Thyroid gland (tissue), 4 donors: ENCODE results near the gene GALNT9. TPM values are rescaled to one million over a fixed set of nuclear protein-coding genes. Genes with fewer than 3 reads are reported as not detected.

Experiments used
- DNase-seq, 2 donors: peaks; one replicate each; pipeline ENCODE4 v3.0.0-alpha.2; 2019
- H3K27ac ChIP-seq, 3 donors: fragments of 200-600 bp; sonication (generic); 1 replicate in 2 of 3; 2 replicates in 1 of 3; pipeline ENCODE4 v1.5.1; 2016 to 2019; ENCODE audit warnings: mild to moderate bottlenecking in 1 of 3, moderate library complexity in 1 of 3
- H3K27me3 ChIP-seq: fragments of 200-600 bp; sonication (generic); one replicate; pipeline ENCODE4 v1.5.1; 2019
- H3K36me3 ChIP-seq, 2 donors: fragments of 200-600 bp; sonication (generic); one replicate each; pipeline ENCODE4 v1.5.1; 2016 to 2019
- H3K4me1 ChIP-seq, 2 donors: fragments of 200-600 bp; sonication (generic); one replicate each; pipeline ENCODE4 v1.5.1; 2017 to 2019
- H3K4me3 ChIP-seq, 3 donors: fragments of 200-600 bp; sonication (generic); replicated peaks in 1 of 3; 1 replicate in 2 of 3; 2 replicates in 1 of 3; pipeline ENCODE4 v1.5.1; 2016; ENCODE audit warnings: mild to moderate bottlenecking in 1 of 3
- H3K9me3 ChIP-seq: fragments of 200-600 bp; sonication (generic); one replicate; pipeline ENCODE4 v1.5.1; 2017
- CTCF ChIP-seq, 6 experiments: fragments of 200-600 bp in 3 of 6; fragments of 450-650 bp in 3 of 6; sonication (generic) in 3 of 6; IDR thresholded peaks; one replicate each; pipeline ENCODE4 v1.5.1; 2016 to 2019; ENCODE audit warnings: antibody characterized with exemption in 6 of 6, mild to moderate bottlenecking in 2 of 6, inconsistent platforms in 1 of 6, moderate library complexity in 1 of 6
- POLR2A ChIP-seq, 2 donors: fragments of 450-650 bp; IDR thresholded peaks; one replicate each; pipeline ENCODE4 v1.6.1; 2017; ENCODE audit warnings: antibody characterized with exemption in 2 of 2, mild to moderate bottlenecking in 2 of 2, moderate library complexity in 1 of 2
- WGBS, 2 donors: methylation state at CpG; one replicate each; pipeline ENCODE4 v1.1.5; 2017; 5-methylcytosine and 5-hydroxymethylcytosine counted together
- intact Hi-C: fragments of 100-400 bp; cut with DNase I; formaldehyde crosslinking; loops from one replicate; pipeline ENCODE4 v1.15.1; 2023
- total RNA-seq, 4 donors: library from RNA; depleted of rRNA; stranded (reverse); fragments of >200 nt; gene quantifications; one replicate each; pipeline ENCODE4 v1.2.3, GENCODE V29; 2016

The GALNT9 gene
- total RNA-seq, 4 donors from 2014 or later = 2.2 to 29.2 (median 15.9) TPM

GRCh38 chr12:132165584-132165983, 163.8 kb downstream of the GALNT9 start:
- no peak overlapping the region for H3K4me3 ChIP-seq
- no peaks in the 10 kb centered on the region for H3K36me3 ChIP-seq
- TF ChIP-seq CTCF (IDR thresholded peaks at IDR 0.05) (no peak), POLR2A (IDR thresholded peaks at IDR 0.05) (no peak)
- no peak overlapping the region for H3K27ac ChIP-seq
- intact Hi-C loops = loop anchor here (10.0 kb wide), 1 partner anchor 89 kb away; no protein-coding TSS in a partner anchor
- no peaks in the 10 kb centered on the region for H3K27me3 ChIP-seq
- H3K9me3 ChIP-seq = no peaks in the 10 kb centered on the region
- WGBS, 2 donors = 58 to 63% methylated on average over 6 of the region's 6 CpGs
- peaks cover 10 to 17% of the 10 kb centered on the region in 2 donors for H3K4me1 ChIP-seq
- DNase-seq = no peak

GRCh38 chr12:132164426-132164825, 165.0 kb downstream of the GALNT9 start:
- H3K27me3 ChIP-seq = no peaks in the 10 kb centered on the region

DNA sequence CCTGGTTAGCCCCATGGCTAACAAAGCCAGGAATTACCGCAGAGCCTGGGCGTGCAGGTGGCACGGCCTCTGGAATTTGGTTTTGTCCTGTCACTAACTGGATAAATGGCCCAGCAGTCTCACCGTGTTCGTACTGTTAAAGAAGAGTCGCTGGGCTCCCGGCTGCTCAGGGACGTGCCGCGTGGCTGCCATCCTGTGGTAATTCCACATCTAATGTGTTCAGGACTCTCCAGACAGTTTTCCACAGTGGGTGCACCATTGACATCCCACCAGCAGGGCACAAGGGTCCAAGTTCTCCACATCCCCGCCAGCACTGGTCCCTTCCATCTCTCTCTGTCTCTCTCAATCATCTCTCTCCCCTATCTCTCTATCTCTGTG, 165.5 kb downstream of the GALNT9 start:
- no peak overlapping the region for H3K4me3 ChIP-seq
- no peaks in the 10 kb centered on the region for H3K9me3 ChIP-seq
- intact Hi-C loops = loop anchor here (10.0 kb wide), 1 partner anchor 91 kb away; no protein-coding TSS in a partner anchor
- no peak for DNase-seq
- TF ChIP-seq POLR2A (IDR thresholded peaks at IDR 0.05) (no peak), CTCF (IDR thresholded peaks at IDR 0.05) (no peak)
- WGBS, 2 donors = 70 to 76% methylated on average over 11 of the region's 11 CpGs
- H3K4me1 ChIP-seq = peaks cover 10 to 17% of the 10 kb centered on the region in 2 donors
- H3K27ac ChIP-seq = no peak overlapping the region
- H3K27me3 ChIP-seq = no peaks in the 10 kb centered on the region
- H3K36me3 ChIP-seq = no peaks in the 10 kb centered on the region

More at GRCh38 chr12:132164426-132164825, 165.0 kb downstream of the GALNT9 start:
- TF ChIP-seq POLR2A (IDR thresholded peaks at IDR 0.05) = no peak
- TF ChIP-seq CTCF (IDR thresholded peaks at IDR 0.05) = no peak
- intact Hi-C loops = loop anchor here (10.0 kb wide), 1 partner anchor 90 kb away; no protein-coding TSS in a partner anchor
- no peaks in the 10 kb centered on the region for H3K36me3 ChIP-seq
- 87 to 90% methylated on average over 7 of the region's 7 CpGs for WGBS, 2 donors
- no peak overlapping the region for H3K4me3 ChIP-seq
- H3K4me1 ChIP-seq = peaks cover 10 to 17% of the 10 kb centered on the region in 2 donors
- no peak for DNase-seq
- no peak overlapping the region for H3K27ac ChIP-seq
- H3K9me3 ChIP-seq = no peaks in the 10 kb centered on the region

DNA sequence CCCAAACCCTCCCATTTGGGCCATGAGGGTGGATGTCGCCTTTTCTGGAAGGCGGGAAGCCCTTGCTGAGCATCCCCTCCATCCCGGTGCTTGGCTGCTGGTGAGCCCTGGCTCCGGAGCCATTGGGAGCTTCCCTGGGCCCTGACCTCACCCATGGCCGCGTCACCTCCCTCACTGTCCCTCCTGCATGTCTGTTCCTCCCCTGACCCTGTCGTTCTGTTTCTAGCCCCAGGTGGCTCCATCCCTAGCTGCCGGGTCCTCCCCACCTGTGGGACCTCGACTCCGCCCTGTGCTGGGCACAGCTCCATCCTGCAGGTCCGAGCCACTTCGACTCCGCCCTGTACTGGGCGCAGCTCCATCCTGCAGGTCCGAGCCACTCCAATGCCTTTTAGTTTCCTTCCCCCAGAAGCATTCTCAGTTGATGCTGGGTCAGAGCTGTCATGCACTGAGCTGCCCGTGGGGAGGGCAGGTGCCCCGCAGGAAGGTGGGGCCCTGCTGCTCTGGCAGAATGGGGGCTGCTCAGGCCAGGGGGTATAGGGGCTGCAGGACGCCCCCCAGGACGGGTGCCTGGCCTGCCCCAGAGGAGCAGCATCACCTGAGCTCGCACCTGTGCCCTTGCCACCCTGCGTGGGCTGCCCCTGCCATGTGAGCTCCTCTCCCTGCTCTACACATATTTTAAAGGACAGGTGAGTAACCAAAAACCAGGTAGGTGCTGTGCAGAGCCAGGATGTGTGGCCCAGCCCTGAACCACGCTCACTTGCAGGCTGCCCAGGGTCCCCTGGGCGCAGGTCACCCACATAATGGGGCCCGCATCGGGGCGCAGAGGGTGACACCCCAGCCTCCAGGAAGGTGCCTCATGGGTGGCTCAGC, 166.1 kb downstream of the GALNT9 start:
- 53 to 68% methylated on average over 25 to 26 of the region's 26 CpGs for WGBS, 2 donors
- peak overlapping the region in 1 of 3 donors; percentile 5 for H3K4me3 ChIP-seq
- intact Hi-C loops = loop anchor here (10.0 kb wide), 1 partner anchor 92 kb away; no protein-coding TSS in a partner anchor
- H3K36me3 ChIP-seq = no peaks in the 10 kb centered on the region
- H3K9me3 ChIP-seq = no peaks in the 10 kb centered on the region
- no peaks in the 10 kb centered on the region for H3K27me3 ChIP-seq
- H3K27ac ChIP-seq = peak overlapping the region in 1 of 3 donors; percentile 6
- peak in 1 of 2 donors; percentile 28 for DNase-seq
- peaks cover 10 to 17% of the 10 kb centered on the region in 2 donors for H3K4me1 ChIP-seq
- no peak for TF ChIP-seq CTCF (IDR thresholded peaks at IDR 0.05)
- no peak for TF ChIP-seq POLR2A (IDR thresholded peaks at IDR 0.05)
